Common myeloid progenitor, CD34-positive (primary cell): ENCODE results near the gene NOL4L.

Source experiments
- CTCF ChIA-PET: fragments of 350-600 bp; sonication (Branson Sonifier 250); formaldehyde crosslinking; loops from one replicate; lab custom pipeline; 2021; ENCODE audit warnings: antibody characterized with exemption; lab: Charles Lee
- POLR2A ChIA-PET: fragments of 350-600 bp; sonication (Branson Sonifier 250); formaldehyde crosslinking; loops from one replicate; lab custom pipeline; 2021; ENCODE audit warnings: antibody characterized with exemption; lab: Charles Lee
- DNase-seq, 3 donors: peaks; one replicate each; pipeline versions ENCODE4 v3.0.0 to v3.0.0-alpha.2; 2013
- H3K27ac ChIP-seq, 2 experiments: 1 replicate in 1 of 2; 2 replicates in 1 of 2; pipeline ENCODE4 v1.7.0; 2013; ENCODE audit warnings: inconsistent platforms in 2 of 2, low read length in 2 of 2, mild to moderate bottlenecking in 2 of 2, low read depth in 1 of 2, moderate library complexity in 1 of 2; ENCODE audit not compliant: severe bottlenecking in 2 of 2, insufficient read depth in 1 of 2, poor library complexity in 1 of 2
- H3K27me3 ChIP-seq, 5 experiments: replicated peaks in 2 of 5; 1 replicate in 3 of 5; 2 replicates in 2 of 5; pipeline versions ENCODE4 v1.6.1 to v1.7.0; 2013; ENCODE audit warnings: low read length in 4 of 5, mild to moderate bottlenecking in 2 of 5, moderate library complexity in 2 of 5, inconsistent platforms in 1 of 5; ENCODE audit not compliant: insufficient read depth in 5 of 5, control insufficient read depth in 4 of 5
- H3K36me3 ChIP-seq, 4 experiments: 1 replicate in 2 of 4; 2 replicates in 2 of 4; pipeline versions ENCODE4 v1.6.1 to v1.7.0; 2013; ENCODE audit warnings: low read length in 3 of 4, control low read depth in 1 of 4, mild to moderate bottlenecking in 1 of 4; ENCODE audit not compliant: control insufficient read depth in 4 of 4, insufficient read depth in 4 of 4
- H3K4me1 ChIP-seq, 4 experiments: 1 replicate in 3 of 4; 2 replicates in 1 of 4; pipeline versions ENCODE4 v1.6.1 to v1.7.1; 2013; ENCODE audit warnings: low read length in 3 of 4, mild to moderate bottlenecking in 3 of 4, control low read depth in 1 of 4, inconsistent platforms in 1 of 4, moderate library complexity in 1 of 4; ENCODE audit not compliant: control insufficient read depth in 4 of 4, insufficient read depth in 4 of 4; ENCODE audit errors: control extremely low read depth in 1 of 4
- H3K4me3 ChIP-seq, 7 experiments: 1 replicate in 4 of 7; 2 replicates in 3 of 7; pipeline versions ENCODE4 v1.5.1 to v1.7.0; 2013; ENCODE audit warnings: mild to moderate bottlenecking in 7 of 7, low read length in 6 of 7, moderate library complexity in 6 of 7, inconsistent platforms in 2 of 7, low read depth in 2 of 7, control low read depth in 1 of 7; ENCODE audit not compliant: insufficient read depth in 4 of 7, control insufficient read depth in 1 of 7; ENCODE audit errors: extremely low read depth in 1 of 7
- H3K9me3 ChIP-seq, 5 experiments: 1 replicate in 4 of 5; 2 replicates in 1 of 5; pipeline versions ENCODE4 v1.6.1 to v1.7.1; 2013; ENCODE audit warnings: low read length in 4 of 5, mild to moderate bottlenecking in 2 of 5, inconsistent platforms in 1 of 5, low read depth in 1 of 5, moderate library complexity in 1 of 5; ENCODE audit not compliant: control insufficient read depth in 4 of 5, insufficient read depth in 2 of 5; ENCODE audit errors: control extremely low read depth in 1 of 5
- WGBS: methylation state at CpG from one replicate; pipeline ENCODE4 v1.1.5; 2013; ENCODE audit not compliant: insufficient coverage; 5-methylcytosine and 5-hydroxymethylcytosine counted together

Gene NOL4L

GRCh38 chr20:32427996-32428395 lies 157.1 kb downstream of the NOL4L start:
- peaks cover 26 to 58% (median 43%) of the 10 kb centered on the region in 4 experiments for H3K36me3 ChIP-seq
- ChIA-PET CTCF (interaction anchor here (0.7 to 2.0 kb wide), 5 partner anchors 9 to 34 kb away, joined by 3 to 7 read pairs (median 4); no protein-coding TSS in a partner anchor), POLR2A (interaction anchor here (0.6 kb wide), 1 partner anchor 37 kb away, joined by 3 read pairs; no protein-coding TSS in a partner anchor)
- H3K27me3 ChIP-seq, result no peaks in the 10 kb centered on the region
- no peaks in the 10 kb centered on the region for H3K4me1 ChIP-seq
- DNase-seq, result no peak
- H3K27ac ChIP-seq, result no peak overlapping the region
- no peaks in the 10 kb centered on the region for H3K9me3 ChIP-seq
- 100% methylated on average over 2 of the region's 6 CpGs for WGBS
- H3K4me3 ChIP-seq, result no peak overlapping the region

- H3K4me3 ChIP-seq, result no peak overlapping the region
- no peaks in the 10 kb centered on the region for H3K27me3 ChIP-seq
- CTCF ChIA-PET, result interaction anchor here (0.9 to 1.9 kb wide), 2 partner anchors 10 to 20 kb away, joined by 4 to 7 read pairs; no protein-coding TSS in a partner anchor
- no peak for DNase-seq
- H3K27ac ChIP-seq, result no peak overlapping the region
- H3K9me3 ChIP-seq, result no peaks in the 10 kb centered on the region
- H3K4me1 ChIP-seq, result no peaks in the 10 kb centered on the region
- POLR2A ChIA-PET, result no interaction called here
- no CpG with 5 or more reads among the region's 2 CpGs for WGBS
- peaks cover 0 to 3% (median 0%) of the 10 kb centered on the region in 4 experiments for H3K36me3 ChIP-seq
Observed at GRCh38 chr20:32421290-32421689, 163.8 kb downstream of the NOL4L start.

- Histone ChIP-seq H3K27ac (no peak overlapping the region), H3K4me1 (peaks cover 0 to 12% (median 8%) of the 10 kb centered on the region in 4 experiments), H3K36me3 (peaks cover 0 to under 1% (median 0%) of the 10 kb centered on the region in 4 experiments), H3K27me3 (no peaks in the 10 kb centered on the region), H3K4me3 (no peak overlapping the region), H3K9me3 (no peaks in the 10 kb centered on the region)
- ChIA-PET CTCF (interaction anchor here (1.3 kb wide), 1 partner anchor 12 kb away, joined by 3 read pairs; no protein-coding TSS in a partner anchor), POLR2A (interaction anchor here (1.2 kb wide), 1 partner anchor 60 kb away, joined by 3 read pairs; no protein-coding TSS in a partner anchor)
- DNase-seq, result peak in 2 of 3 donors; percentile 9 to 11
- WGBS, result no CpG with 5 or more reads among the region's 2 CpGs
Observed at GRCh38 chr20:32418376-32418775, 166.8 kb downstream of the NOL4L start.

- H3K36me3 ChIP-seq, result peaks cover 0 to 2% (median under 1%) of the 10 kb centered on the region in 4 experiments
- no peak for DNase-seq
- ChIA-PET POLR2A (interaction anchor here (0.8 kb wide), 1 partner anchor 20 kb away, joined by 3 read pairs; no protein-coding TSS in a partner anchor), CTCF (interaction anchor here (0.5 to 1.2 kb wide), 2 partner anchors 49 to 68 kb away, joined by 3 to 4 read pairs; no protein-coding TSS in a partner anchor)
- no peak overlapping the region for H3K27ac ChIP-seq
- peaks cover 7 to 27% (median 20%) of the 10 kb centered on the region in 4 experiments for H3K4me1 ChIP-seq
- H3K4me3 ChIP-seq, result no peak overlapping the region
- no peaks in the 10 kb centered on the region for H3K9me3 ChIP-seq
- H3K27me3 ChIP-seq, result no peaks in the 10 kb centered on the region
- WGBS, result no CpG with 5 or more reads among the region's 2 CpGs
Observed at GRCh38 chr20:32416206-32416605, 168.9 kb downstream of the NOL4L start.

- H3K4me1 ChIP-seq, result peaks cover 7 to 27% (median 20%) of the 10 kb centered on the region in 4 experiments
- no peaks in the 10 kb centered on the region for H3K9me3 ChIP-seq
- H3K4me3 ChIP-seq, result peak overlapping the region in 2 of 7 experiments; percentile 57 to 60
- 10% methylated on average over 2 of the region's 2 CpGs for WGBS
- H3K27ac ChIP-seq, result no peak overlapping the region
- DNase-seq, result peak in 2 of 3 donors; percentile 19 to 26
- POLR2A ChIA-PET, result interaction anchor here (0.8 kb wide), 1 partner anchor 19 kb away, joined by 3 read pairs; no protein-coding TSS in a partner anchor
- H3K36me3 ChIP-seq, result peaks cover 0 to 2% (median 1%) of the 10 kb centered on the region in 4 experiments
- H3K27me3 ChIP-seq, result no peaks in the 10 kb centered on the region
- CTCF ChIA-PET, result interaction anchor here (1.0 to 1.2 kb wide), 2 partner anchors 9 to 67 kb away, joined by 3 read pairs; no protein-coding TSS in a partner anchor
Observed at GRCh38 chr20:32415494-32415893, 169.6 kb downstream of the NOL4L start.

- no peaks in the 10 kb centered on the region for H3K9me3 ChIP-seq
- 5% methylated on average over 2 of the region's 2 CpGs for WGBS
- DNase-seq, result peak; percentile 50 to 85 (median 79)
- no peaks in the 10 kb centered on the region for H3K27me3 ChIP-seq
- peak overlapping the region in 1 of 7 experiments; percentile 34 for H3K4me3 ChIP-seq
- ChIA-PET CTCF (interaction anchor here (0.6 to 1.1 kb wide), 4 partner anchors 11 to 126 kb away, joined by 3 to 4 read pairs (median 4); no protein-coding TSS in a partner anchor), POLR2A (no interaction called here)
- H3K27ac ChIP-seq, result no peak overlapping the region
- H3K36me3 ChIP-seq, result peaks cover 0 to 9% (median 7%) of the 10 kb centered on the region in 4 experiments
- H3K4me1 ChIP-seq, result peaks cover 7 to 27% (median 20%) of the 10 kb centered on the region in 4 experiments
Observed at GRCh38 chr20:32411955-32412706, 173.0 kb downstream of the NOL4L start.
